ENCODE measurements around the gene SMARCD1.

GRCh38 chr12:50142993-50143392 lies 57.9 kb downstream of the SMARCD1 start:
- no peak for TF ChIP-seq CTCF (IDR thresholded peaks at IDR 0.05)
- TF ChIP-seq POLR2AphosphoS5 (IDR thresholded peaks at IDR 0.05; ENCODE audit: low read depth, low read length): no peak
- TF ChIP-seq TCF7L2 (IDR thresholded peaks at IDR 0.05; ENCODE audit: low read depth, low read length): no peak
- TF ChIP-seq REST (IDR thresholded peaks at IDR 0.05; ENCODE audit: insufficient read depth in 1 of 2, low read depth in 2 of 2, low read length in 1 of 2): no peak

All from Panc1 (cell line).